GM12801 (cell line): Measurements from ENCODE around the gene UBA7.

ENCODE experiments used
- TF ChIP-seq, protein P1 (sequence below): IDR thresholded peaks from one replicate; pipeline ENCODE4 v1.5.1; 2011; ENCODE audit warnings: control low read depth; ENCODE audit not compliant: insufficient read length; ENCODE audit errors: extremely low read depth

The UBA7 gene

GRCh38 chr3:49842843-49843517, 29.2 kb upstream of the UBA7 start:
- TF ChIP-seq, protein P1, sequence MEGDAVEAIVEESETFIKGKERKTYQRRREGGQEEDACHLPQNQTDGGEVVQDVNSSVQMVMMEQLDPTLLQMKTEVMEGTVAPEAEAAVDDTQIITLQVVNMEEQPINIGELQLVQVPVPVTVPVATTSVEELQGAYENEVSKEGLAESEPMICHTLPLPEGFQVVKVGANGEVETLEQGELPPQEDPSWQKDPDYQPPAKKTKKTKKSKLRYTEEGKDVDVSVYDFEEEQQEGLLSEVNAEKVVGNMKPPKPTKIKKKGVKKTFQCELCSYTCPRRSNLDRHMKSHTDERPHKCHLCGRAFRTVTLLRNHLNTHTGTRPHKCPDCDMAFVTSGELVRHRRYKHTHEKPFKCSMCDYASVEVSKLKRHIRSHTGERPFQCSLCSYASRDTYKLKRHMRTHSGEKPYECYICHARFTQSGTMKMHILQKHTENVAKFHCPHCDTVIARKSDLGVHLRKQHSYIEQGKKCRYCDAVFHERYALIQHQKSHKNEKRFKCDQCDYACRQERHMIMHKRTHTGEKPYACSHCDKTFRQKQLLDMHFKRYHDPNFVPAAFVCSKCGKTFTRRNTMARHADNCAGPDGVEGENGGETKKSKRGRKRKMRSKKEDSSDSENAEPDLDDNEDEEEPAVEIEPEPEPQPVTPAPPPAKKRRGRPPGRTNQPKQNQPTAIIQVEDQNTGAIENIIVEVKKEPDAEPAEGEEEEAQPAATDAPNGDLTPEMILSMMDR, result no peak

GRCh38 chr3:49841806-49842205, 28.1 kb upstream of the UBA7 start:
- TF ChIP-seq, protein P1, result no peak

- TF ChIP-seq, protein P1, result no peak
Measured at GRCh38 chr3:49841126-49841696, 27.5 kb upstream of the UBA7 start.

DNA sequence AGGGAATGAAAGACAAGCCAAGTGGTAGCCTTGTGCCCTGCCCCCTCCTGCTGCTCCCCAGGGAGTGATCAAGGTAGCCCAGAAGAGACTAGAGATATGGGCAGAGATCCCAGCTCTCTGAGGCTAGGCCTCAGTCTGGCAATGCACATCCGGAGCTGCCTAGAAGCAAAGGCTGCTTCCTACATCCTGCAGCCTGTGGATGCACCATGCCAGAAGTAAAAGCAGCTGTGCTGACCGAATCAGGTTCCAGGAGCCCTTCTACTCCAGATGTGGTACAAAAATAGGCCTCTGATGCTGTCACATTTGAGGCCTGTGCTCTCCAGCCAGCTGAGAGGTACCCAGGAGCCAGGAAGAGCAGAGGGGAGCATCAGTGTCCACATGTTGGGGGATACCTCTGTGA, 26.6 kb upstream of the UBA7 start:
- TF ChIP-seq, protein P1, result no peak

- TF ChIP-seq, protein P1, result peak; percentile 69
Measured at GRCh38 chr3:49839193-49839809, 25.5 kb upstream of the UBA7 start.

GRCh38 chr3:49831341-49831740, 17.6 kb upstream of the UBA7 start:
- TF ChIP-seq, protein P1, result no peak

GRCh38 chr3:49826016-49826415, 12.3 kb upstream of the UBA7 start:
- TF ChIP-seq, protein P1, result no peak
